GDM1 (cell line): ENCODE results near the gene COL16A1.
A peak's percentile ranks its signal among the peaks of the same experiment; 100 is the strongest.

Experiments used
- DNase-seq: peaks from one replicate; lab custom pipeline; 2025; lab: John Stamatoyannopoulos, UW

COL16A1 gene

GRCh38 chr1:31706384-31707058 lies 2.7 kb upstream of the COL16A1 start:
- DNase-seq, result no peak

GRCh38 chr1:31705080-31705866 lies 1.5 kb upstream of the COL16A1 start:
- peak; percentile 35 for DNase-seq

- no peak for DNase-seq
These were observed 658 bp upstream of the COL16A1 start for GRCh38 chr1:31704271-31705079.

DNA sequence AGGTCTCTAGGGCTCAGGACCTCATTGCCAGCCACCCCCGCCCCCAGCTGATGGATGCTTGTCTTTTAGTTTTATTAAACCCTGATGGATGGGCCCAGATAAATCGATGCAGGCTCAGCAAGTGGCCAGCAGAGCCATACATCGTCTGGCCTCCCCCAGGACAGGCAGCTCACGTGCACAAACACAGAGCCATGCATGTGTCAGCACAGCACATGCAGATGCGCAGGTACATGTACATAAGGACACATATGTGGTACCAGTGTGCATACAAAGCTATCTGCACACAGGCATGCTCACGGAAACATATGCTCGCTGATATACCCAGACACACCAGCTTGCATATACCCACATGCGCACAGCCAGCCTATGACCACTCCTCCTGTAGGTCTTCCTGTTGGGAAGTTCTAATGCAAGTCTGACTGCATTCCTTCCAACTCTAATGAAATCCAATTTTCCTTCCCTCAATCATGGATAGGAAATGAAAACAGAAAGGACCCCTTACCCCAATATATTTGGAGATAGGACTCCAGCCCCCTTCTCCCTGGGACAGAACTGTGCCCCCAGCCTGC lies 897 bp downstream of the COL16A1 start:
- DNase-seq, result no peak

- no peak for DNase-seq
These were observed 2.6 kb downstream of the COL16A1 start for GRCh38 chr1:31701091-31701736.

- no peak for DNase-seq
These were observed 3.2 kb downstream of the COL16A1 start for GRCh38 chr1:31700468-31701090.

- DNase-seq, result no peak
These were observed 4.4 kb downstream of the COL16A1 start for GRCh38 chr1:31699341-31699891.

GRCh38 chr1:31697369-31697984 lies 6.3 kb downstream of the COL16A1 start:
- DNase-seq, result no peak

DNA sequence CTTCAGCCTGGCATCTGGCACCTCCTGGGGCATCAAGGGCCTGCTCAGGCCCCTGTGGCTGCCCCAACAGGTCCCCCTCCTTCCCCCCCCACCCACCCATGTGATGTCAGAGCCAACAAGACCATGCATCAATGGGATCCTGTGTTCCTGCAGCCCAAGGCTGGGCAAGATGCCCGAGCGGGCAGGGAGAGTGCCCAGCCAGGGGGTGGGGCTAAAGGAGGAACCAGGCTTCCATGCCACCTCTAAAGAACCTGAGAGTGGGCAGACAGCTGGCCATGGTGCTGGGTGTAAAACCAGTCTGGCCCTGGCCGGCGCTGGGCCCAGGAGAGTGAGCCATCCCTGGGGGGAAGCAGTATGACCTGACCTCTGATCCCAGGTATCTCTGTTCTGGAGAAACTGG lies 7.6 kb downstream of the COL16A1 start:
- no peak for DNase-seq

GRCh38 chr1:31695327-31695726 lies 8.5 kb downstream of the COL16A1 start:
- no peak for DNase-seq

DNA sequence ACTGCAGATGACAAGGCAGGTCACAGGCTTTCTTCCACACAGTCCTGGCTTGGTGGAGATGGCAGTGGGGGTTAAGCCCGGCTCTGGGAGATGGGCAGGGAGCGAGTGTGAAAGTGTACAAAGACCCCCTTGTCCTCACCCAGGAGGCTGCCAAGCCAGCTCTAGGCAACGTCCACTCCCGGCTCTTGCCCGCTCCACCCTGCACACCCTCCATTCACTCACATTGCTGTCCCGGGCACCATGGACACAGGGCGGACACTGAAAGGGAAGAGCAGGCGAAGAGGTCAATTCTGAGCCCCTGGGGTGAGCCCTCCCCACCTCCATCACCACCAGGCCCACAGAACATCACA lies 8.9 kb downstream of the COL16A1 start:
- DNase-seq, result no peak

DNA sequence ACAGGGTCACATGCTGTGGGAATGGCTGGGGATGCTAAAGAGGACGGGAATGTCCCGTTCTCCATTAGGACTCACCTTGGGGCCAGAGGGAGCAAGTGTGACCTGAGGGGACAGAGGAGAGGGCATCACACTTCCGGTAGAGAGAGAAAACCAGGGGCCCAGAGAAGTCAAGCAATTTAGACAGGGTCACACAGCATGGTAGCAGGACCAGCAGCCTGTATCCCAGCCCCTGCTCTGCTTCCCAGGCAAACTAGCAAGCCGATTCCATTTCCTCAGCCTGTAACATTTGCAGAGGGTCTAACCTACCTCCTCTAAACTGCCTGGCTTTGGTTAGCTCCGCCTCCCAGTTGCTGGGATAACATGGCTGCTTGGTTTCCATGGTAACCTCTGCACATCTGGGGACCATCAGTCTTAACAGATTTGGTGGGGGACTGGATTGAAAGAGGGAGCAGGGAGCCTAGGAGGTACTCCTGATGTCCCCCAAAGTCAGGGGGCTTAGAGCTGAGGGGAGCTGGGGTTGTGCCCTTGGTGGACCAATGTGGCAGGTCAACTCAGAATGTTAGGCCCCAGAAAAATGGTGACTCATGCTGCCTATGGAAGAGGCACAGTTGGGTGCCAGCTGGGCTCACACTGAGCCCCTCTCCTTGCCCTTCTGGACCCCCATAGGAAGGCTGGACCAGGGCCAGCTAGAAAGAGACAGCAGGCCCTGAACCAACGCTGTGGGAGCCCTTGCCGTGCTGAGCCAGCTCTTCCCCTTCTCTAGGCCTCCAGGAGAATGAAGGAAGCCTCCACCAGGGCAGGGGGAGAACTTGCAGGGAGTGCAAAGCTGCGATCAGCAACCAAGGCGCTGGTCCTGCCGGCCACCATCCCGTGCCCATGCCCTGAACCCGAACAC lies 9.5 kb downstream of the COL16A1 start:
- DNase-seq, result no peak

DNA sequence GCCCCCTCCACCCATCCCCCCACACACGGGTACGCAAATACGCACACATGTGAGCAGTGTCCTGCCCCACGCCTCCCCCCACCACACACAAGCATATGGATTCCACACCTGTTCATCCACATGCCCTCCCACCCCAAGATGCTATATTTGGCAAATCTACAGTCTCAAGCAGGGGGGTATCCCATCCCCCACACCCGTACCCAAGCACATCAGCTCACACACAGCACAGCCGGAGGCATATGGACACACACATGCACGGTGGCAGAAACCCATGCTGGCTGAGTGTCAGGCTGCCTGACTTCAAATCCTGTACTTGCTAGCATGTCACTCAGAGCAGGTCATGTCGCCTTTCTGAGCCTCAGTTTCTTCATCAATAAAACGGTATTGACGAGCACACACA lies 10.6 kb downstream of the COL16A1 start:
- DNase-seq, result no peak

DNA sequence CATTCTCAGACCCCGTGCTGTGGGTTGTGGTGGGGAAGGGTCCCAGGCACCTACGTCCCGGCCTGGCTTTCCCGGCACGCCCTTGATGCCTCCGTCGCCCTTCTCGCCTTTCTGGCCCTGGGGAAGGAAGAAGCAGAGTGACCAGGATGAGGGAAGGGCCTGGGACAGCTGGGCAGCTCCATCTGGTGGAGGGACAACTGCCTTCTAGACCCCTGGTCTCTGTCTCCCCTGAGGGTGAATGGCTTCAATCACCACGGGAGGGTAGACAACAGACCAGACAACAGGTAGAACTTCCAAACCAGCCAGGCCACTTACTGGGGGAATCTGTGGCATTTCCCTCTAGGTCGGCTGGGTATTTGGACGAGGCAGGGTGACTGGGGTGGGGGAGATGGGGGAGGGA lies 11.9 kb downstream of the COL16A1 start:
- no peak for DNase-seq

- DNase-seq, result no peak
These were observed 12.4 kb downstream of the COL16A1 start for GRCh38 chr1:31691446-31691845.

GRCh38 chr1:31690921-31691320 lies 12.9 kb downstream of the COL16A1 start:
- no peak for DNase-seq

DNA sequence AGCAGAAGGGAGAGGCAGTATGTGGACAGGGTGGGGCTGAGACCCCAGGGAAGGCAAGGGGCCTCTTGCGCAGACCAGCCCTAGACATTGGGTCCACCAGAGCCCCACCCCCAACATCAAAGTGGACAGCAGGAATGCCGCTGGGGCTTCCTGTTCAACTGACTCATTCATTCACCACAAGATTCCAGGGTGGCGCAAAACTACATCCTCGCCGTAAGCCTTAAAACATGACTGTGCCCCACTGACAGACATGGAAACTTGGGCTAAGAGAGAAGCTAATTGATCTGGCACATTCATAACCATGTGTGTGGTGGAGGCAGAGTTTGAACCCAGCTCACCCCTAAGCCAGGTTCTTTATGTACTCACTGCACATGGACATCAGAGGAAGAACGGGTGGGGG lies 14.0 kb downstream of the COL16A1 start:
- no peak for DNase-seq

DNA sequence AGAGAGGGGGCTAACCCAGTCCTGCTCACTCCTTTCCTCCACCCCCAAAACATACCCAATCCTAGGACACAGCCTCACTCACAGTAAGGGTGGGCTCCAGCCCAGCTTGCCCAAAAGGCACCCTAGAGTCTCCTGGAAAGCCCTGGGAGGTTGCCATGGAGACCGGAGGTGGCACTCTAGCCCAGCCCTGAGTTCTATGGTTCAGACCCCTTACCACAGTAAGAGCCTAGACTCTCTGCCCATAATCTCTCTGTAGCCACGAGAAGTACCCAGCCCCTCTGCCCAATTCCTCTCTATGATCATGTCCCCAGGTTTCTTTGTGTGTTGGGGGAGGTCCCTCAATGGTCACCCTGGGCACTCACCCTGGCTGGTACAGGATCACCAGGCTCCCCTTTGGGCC lies 14.4 kb downstream of the COL16A1 start:
- no peak for DNase-seq

DNA sequence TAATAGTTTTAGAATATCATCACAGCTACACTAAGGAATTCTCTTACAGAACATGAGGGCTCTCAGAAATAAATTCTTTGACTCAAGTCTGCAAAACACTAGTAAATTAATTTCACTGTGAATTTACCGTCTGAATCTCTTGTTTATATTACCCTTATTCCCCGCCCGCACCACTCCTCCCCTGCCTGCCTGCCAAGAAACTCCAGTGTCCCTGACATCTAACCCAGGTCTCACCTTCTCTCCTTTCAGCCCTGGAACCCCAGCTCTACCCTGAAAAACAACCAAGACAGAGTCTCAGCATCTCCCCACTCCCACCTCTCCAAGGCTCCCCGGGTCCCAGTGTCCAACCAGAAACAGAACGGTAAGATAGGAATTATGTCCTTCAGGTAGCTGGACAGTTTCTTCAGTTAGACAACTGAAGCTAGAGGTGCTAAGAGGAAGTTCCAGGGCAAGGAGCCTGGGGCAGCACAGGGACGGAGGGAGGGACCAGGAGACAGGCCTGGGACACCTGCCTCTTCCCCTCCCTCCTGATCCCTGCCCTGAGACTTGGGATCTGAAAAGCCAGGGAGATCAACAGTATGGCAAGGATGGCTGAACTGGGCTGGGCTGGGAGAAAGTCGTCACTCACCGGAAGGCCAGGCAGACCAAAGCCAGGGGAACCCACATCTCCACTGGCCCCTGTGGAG lies 15.4 kb downstream of the COL16A1 start:
- DNase-seq, result no peak
